Liver (tissue), 3 donors: ENCODE data around the gene NPAS1.

Experiments
- EGR1 ChIP-seq, 2 donors: IDR thresholded peaks; 2 replicates each; pipeline ENCODE4 v1.6.1; 2016 to 2018; ENCODE audit warnings: antibody characterized with exemption in 2 of 2, low read depth in 2 of 2
- FOXA1 ChIP-seq: IDR thresholded peaks from 2 replicates; pipeline ENCODE4 v1.6.1; 2016; ENCODE audit warnings: antibody characterized with exemption
- GABPA ChIP-seq, 2 donors: IDR thresholded peaks in 1 of 2; conservative IDR thresholded peaks in 1 of 2; 2 replicates each; pipeline ENCODE4 v1.6.1; 2016; ENCODE audit warnings: antibody characterized with exemption in 2 of 2, mild to moderate bottlenecking in 1 of 2, moderate library complexity in 1 of 2
- HNF4A ChIP-seq, 2 donors: conservative IDR thresholded peaks; 2 replicates each; pipeline ENCODE4 v1.6.1; 2016; ENCODE audit warnings: antibody characterized with exemption in 2 of 2, mild to moderate bottlenecking in 2 of 2
- NR2F2 ChIP-seq: IDR thresholded peaks from 2 replicates; pipeline ENCODE4 v1.6.1; 2016; ENCODE audit warnings: antibody characterized with exemption
- RAD21 ChIP-seq, 2 donors: IDR thresholded peaks; 2 replicates each; pipeline ENCODE4 v1.6.1; 2016; ENCODE audit warnings: antibody characterized with exemption in 2 of 2, mild to moderate bottlenecking in 2 of 2
- RXRA ChIP-seq, 2 donors: IDR thresholded peaks; 2 replicates each; pipeline ENCODE4 v1.6.1; 2017 to 2018; ENCODE audit warnings: antibody characterized with exemption in 2 of 2, mild to moderate bottlenecking in 1 of 2
- TAF1 ChIP-seq: conservative IDR thresholded peaks from 2 replicates; pipeline ENCODE4 v1.6.1; 2016; ENCODE audit warnings: antibody characterized with exemption, mild to moderate bottlenecking
- YY1 ChIP-seq: IDR thresholded peaks from 2 replicates; pipeline ENCODE4 v1.6.1; 2016; ENCODE audit warnings: antibody characterized with exemption, mild to moderate bottlenecking
- TF ChIP-seq, protein P1 (sequence below): fragments of 150-350 bp; IDR thresholded peaks from 2 replicates; pipeline ENCODE4 v1.5.1; 2017; ENCODE audit warnings: improper control_type of control experiment, low read depth, low read length; ENCODE audit not compliant: missing input control
- TF ChIP-seq, protein P2 (sequence below): IDR thresholded peaks from 2 replicates; pipeline ENCODE4 v1.6.1; 2016; ENCODE audit warnings: antibody characterized with exemption
- TF ChIP-seq, protein P3 (sequence below): IDR thresholded peaks from 2 replicates; pipeline ENCODE4 v1.6.1; 2016; ENCODE audit warnings: antibody characterized with exemption, mild to moderate bottlenecking
- donor health status: healthy.
- donor health status: healthy.

DNA sequence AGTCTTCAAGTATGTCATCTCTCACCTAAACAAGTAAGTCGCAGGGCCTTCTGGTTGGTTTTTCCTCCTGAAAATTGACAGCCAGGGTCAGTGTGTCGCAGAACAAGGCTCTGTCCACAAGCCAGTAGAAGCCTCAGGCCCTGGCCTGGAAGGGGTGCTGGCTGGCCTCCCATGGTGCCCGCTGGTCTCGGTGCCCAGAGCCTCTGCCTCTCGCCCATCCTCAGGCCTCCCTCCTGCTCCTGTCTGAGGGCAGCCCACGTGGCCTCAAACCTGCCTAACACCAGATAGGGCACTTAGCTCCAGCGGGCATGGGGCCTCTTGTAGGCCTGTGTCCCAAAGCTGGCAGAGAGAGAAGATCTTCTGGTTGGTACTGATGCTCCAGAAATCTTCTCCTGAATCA is 20.3 kb upstream of the NPAS1 start:
- TF ChIP-seq, protein P1, sequence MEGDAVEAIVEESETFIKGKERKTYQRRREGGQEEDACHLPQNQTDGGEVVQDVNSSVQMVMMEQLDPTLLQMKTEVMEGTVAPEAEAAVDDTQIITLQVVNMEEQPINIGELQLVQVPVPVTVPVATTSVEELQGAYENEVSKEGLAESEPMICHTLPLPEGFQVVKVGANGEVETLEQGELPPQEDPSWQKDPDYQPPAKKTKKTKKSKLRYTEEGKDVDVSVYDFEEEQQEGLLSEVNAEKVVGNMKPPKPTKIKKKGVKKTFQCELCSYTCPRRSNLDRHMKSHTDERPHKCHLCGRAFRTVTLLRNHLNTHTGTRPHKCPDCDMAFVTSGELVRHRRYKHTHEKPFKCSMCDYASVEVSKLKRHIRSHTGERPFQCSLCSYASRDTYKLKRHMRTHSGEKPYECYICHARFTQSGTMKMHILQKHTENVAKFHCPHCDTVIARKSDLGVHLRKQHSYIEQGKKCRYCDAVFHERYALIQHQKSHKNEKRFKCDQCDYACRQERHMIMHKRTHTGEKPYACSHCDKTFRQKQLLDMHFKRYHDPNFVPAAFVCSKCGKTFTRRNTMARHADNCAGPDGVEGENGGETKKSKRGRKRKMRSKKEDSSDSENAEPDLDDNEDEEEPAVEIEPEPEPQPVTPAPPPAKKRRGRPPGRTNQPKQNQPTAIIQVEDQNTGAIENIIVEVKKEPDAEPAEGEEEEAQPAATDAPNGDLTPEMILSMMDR: no peak
- TF ChIP-seq RXRA (IDR thresholded peaks at IDR 0.05) (no peak), TAF1 (no peak), YY1 (no peak), FOXA1 (no peak), GABPA (IDR thresholded peaks at IDR 0.05 in 1 of 2, conservative IDR thresholded peaks at IDR 0.05 in 1 of 2) (no peak), HNF4A (conservative IDR thresholded peaks at IDR 0.05) (no peak), EGR1 (IDR thresholded peaks at IDR 0.05; ENCODE audit: low read depth in 2 of 2) (no peak), RAD21 (IDR thresholded peaks at IDR 0.05) (no peak), NR2F2 (no peak)
- TF ChIP-seq, protein P2, sequence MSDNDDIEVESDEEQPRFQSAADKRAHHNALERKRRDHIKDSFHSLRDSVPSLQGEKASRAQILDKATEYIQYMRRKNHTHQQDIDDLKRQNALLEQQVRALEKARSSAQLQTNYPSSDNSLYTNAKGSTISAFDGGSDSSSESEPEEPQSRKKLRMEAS: no peak
- TF ChIP-seq, protein P3, sequence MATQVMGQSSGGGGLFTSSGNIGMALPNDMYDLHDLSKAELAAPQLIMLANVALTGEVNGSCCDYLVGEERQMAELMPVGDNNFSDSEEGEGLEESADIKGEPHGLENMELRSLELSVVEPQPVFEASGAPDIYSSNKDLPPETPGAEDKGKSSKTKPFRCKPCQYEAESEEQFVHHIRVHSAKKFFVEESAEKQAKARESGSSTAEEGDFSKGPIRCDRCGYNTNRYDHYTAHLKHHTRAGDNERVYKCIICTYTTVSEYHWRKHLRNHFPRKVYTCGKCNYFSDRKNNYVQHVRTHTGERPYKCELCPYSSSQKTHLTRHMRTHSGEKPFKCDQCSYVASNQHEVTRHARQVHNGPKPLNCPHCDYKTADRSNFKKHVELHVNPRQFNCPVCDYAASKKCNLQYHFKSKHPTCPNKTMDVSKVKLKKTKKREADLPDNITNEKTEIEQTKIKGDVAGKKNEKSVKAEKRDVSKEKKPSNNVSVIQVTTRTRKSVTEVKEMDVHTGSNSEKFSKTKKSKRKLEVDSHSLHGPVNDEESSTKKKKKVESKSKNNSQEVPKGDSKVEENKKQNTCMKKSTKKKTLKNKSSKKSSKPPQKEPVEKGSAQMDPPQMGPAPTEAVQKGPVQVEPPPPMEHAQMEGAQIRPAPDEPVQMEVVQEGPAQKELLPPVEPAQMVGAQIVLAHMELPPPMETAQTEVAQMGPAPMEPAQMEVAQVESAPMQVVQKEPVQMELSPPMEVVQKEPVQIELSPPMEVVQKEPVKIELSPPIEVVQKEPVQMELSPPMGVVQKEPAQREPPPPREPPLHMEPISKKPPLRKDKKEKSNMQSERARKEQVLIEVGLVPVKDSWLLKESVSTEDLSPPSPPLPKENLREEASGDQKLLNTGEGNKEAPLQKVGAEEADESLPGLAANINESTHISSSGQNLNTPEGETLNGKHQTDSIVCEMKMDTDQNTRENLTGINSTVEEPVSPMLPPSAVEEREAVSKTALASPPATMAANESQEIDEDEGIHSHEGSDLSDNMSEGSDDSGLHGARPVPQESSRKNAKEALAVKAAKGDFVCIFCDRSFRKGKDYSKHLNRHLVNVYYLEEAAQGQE: no peak
